ENCODE results near the gene TPK1.
"Not testable (repeated sequence)": the region's sequence is repeated elsewhere in the genome, so short reads cannot be mapped to it uniquely, and the experiment has no call there.

The TPK1 gene

GRCh38 chr7:144777005-144777839 lies 58.6 kb downstream of the TPK1 start:
- DNase-seq (ENCODE audit: low read depth) = no peak

GRCh38 chr7:144776447-144776846 lies 59.4 kb downstream of the TPK1 start:
- DNase-seq (ENCODE audit: low read depth) = no peak

- no peak for DNase-seq (ENCODE audit: low read depth)
These were observed 60.1 kb downstream of the TPK1 start for GRCh38 chr7:144775749-144776148.

GRCh38 chr7:144771927-144772326 lies 63.9 kb downstream of the TPK1 start:
- no peak for DNase-seq (ENCODE audit: low read depth)

GRCh38 chr7:144771174-144771573 lies 64.7 kb downstream of the TPK1 start:
- no peak for DNase-seq (ENCODE audit: low read depth)

- no peak for DNase-seq (ENCODE audit: low read depth)
These were observed 66.5 kb downstream of the TPK1 start for GRCh38 chr7:144769352-144769751.

- no peak for DNase-seq (ENCODE audit: low read depth)
These were observed 67.2 kb downstream of the TPK1 start for GRCh38 chr7:144768633-144769032.

- no peak for DNase-seq (ENCODE audit: low read depth)
These were observed 72.6 kb downstream of the TPK1 start for GRCh38 chr7:144763291-144763690.

GRCh38 chr7:144762853-144763252 lies 73.0 kb downstream of the TPK1 start:
- no peak for DNase-seq (ENCODE audit: low read depth)

- no peak for DNase-seq (ENCODE audit: low read depth)
These were observed 74.4 kb downstream of the TPK1 start for GRCh38 chr7:144761493-144761892.

- no peak for DNase-seq (ENCODE audit: low read depth)
These were observed 76.2 kb downstream of the TPK1 start for GRCh38 chr7:144759653-144760052.

- DNase-seq (ENCODE audit: low read depth) = no peak
These were observed 87.9 kb downstream of the TPK1 start for GRCh38 chr7:144747936-144748335.

GRCh38 chr7:144738708-144739314 lies 97.0 kb downstream of the TPK1 start:
- peak; percentile 27 for DNase-seq (ENCODE audit: low read depth)

- no peak for DNase-seq (ENCODE audit: low read depth)
These were observed 97.7 kb downstream of the TPK1 start for GRCh38 chr7:144738146-144738545.

GRCh38 chr7:144736880-144737493 lies 98.9 kb downstream of the TPK1 start:
- no peak for DNase-seq (ENCODE audit: low read depth)

- no peak for DNase-seq (ENCODE audit: low read depth)
These were observed 100.2 kb downstream of the TPK1 start for GRCh38 chr7:144735505-144736276.

GRCh38 chr7:144731661-144732351 lies 104.0 kb downstream of the TPK1 start:
- DNase-seq (ENCODE audit: low read depth) = no peak

GRCh38 chr7:144730224-144730623 lies 105.6 kb downstream of the TPK1 start:
- DNase-seq (ENCODE audit: low read depth) = no peak

- no peak for DNase-seq (ENCODE audit: low read depth)
These were observed 106.6 kb downstream of the TPK1 start for GRCh38 chr7:144729226-144729625.

GRCh38 chr7:144728551-144728950 lies 107.3 kb downstream of the TPK1 start:
- DNase-seq (ENCODE audit: low read depth) = no peak

- DNase-seq (ENCODE audit: low read depth) = not testable (repeated sequence)
These were observed 109.0 kb downstream of the TPK1 start for GRCh38 chr7:144726840-144727239.

GRCh38 chr7:144725070-144725469 lies 110.8 kb downstream of the TPK1 start:
- no peak for DNase-seq (ENCODE audit: low read depth)

All from amniotic epithelial cell (primary cell).